ENCODE results near the gene MGAT5B. TPM values are rescaled to one million over a fixed set of nuclear protein-coding genes. Genes with fewer than 3 reads are reported as not detected.

MGAT5B gene
- total and polyA plus RNA-seq, 2 experiments from 2014 or later: 1.6 to 10.0 TPM

DNA sequence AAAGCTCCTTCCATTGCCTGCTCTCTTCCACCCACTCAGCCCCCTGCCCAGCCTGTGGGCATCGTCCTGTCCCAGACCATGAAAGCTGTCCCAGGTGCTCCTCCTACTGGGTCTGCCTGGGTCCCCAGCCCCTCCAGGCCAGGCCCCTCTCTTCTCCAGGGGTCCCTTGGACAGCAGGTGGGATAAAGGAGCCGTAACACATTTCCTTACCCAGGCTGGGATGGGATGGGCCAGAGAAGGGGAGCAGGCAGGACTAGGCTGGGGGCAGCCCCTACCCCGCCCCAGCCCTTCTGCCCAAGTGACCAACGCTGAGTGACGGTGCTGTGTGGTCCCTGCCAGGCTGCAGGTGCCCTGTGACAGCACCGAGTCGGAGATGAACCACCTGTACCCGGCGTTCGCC is 80.1 kb downstream of the MGAT5B start:
- no peaks in the 10 kb centered on the region for H3K36me3 ChIP-seq (ENCODE audit: insufficient read depth)
- no peaks in the 10 kb centered on the region for H3K9me3 Mint-ChIP-seq

More for the DNA sequence above, 80.1 kb downstream of the MGAT5B start:
- TF ChIP-seq, protein P1, sequence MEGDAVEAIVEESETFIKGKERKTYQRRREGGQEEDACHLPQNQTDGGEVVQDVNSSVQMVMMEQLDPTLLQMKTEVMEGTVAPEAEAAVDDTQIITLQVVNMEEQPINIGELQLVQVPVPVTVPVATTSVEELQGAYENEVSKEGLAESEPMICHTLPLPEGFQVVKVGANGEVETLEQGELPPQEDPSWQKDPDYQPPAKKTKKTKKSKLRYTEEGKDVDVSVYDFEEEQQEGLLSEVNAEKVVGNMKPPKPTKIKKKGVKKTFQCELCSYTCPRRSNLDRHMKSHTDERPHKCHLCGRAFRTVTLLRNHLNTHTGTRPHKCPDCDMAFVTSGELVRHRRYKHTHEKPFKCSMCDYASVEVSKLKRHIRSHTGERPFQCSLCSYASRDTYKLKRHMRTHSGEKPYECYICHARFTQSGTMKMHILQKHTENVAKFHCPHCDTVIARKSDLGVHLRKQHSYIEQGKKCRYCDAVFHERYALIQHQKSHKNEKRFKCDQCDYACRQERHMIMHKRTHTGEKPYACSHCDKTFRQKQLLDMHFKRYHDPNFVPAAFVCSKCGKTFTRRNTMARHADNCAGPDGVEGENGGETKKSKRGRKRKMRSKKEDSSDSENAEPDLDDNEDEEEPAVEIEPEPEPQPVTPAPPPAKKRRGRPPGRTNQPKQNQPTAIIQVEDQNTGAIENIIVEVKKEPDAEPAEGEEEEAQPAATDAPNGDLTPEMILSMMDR (conservative IDR thresholded peaks at IDR 0.05; ENCODE audit: low read depth in 2 of 2): no peak
- TF ChIP-seq NANOG (IDR thresholded peaks at IDR 0.05; ENCODE audit: borderline replicate concordance) (no peak), CREB1 (CRISPR knock-in tag; IDR thresholded peaks at IDR 0.05; ENCODE audit: low read depth) (no peak), ZNF331 (CRISPR knock-in tag; IDR thresholded peaks at IDR 0.05; ENCODE audit: low read depth) (no peak), STAT1 (IDR thresholded peaks at IDR 0.05; ENCODE audit: unreplicated experiment) (no peak), ZNF114 (CRISPR knock-in tag; IDR thresholded peaks at IDR 0.05) (no peak), EZH2phosphoT487 (IDR thresholded peaks at IDR 0.05; ENCODE audit: unreplicated experiment) (no peak)
- TF ChIP-seq, protein P2, sequence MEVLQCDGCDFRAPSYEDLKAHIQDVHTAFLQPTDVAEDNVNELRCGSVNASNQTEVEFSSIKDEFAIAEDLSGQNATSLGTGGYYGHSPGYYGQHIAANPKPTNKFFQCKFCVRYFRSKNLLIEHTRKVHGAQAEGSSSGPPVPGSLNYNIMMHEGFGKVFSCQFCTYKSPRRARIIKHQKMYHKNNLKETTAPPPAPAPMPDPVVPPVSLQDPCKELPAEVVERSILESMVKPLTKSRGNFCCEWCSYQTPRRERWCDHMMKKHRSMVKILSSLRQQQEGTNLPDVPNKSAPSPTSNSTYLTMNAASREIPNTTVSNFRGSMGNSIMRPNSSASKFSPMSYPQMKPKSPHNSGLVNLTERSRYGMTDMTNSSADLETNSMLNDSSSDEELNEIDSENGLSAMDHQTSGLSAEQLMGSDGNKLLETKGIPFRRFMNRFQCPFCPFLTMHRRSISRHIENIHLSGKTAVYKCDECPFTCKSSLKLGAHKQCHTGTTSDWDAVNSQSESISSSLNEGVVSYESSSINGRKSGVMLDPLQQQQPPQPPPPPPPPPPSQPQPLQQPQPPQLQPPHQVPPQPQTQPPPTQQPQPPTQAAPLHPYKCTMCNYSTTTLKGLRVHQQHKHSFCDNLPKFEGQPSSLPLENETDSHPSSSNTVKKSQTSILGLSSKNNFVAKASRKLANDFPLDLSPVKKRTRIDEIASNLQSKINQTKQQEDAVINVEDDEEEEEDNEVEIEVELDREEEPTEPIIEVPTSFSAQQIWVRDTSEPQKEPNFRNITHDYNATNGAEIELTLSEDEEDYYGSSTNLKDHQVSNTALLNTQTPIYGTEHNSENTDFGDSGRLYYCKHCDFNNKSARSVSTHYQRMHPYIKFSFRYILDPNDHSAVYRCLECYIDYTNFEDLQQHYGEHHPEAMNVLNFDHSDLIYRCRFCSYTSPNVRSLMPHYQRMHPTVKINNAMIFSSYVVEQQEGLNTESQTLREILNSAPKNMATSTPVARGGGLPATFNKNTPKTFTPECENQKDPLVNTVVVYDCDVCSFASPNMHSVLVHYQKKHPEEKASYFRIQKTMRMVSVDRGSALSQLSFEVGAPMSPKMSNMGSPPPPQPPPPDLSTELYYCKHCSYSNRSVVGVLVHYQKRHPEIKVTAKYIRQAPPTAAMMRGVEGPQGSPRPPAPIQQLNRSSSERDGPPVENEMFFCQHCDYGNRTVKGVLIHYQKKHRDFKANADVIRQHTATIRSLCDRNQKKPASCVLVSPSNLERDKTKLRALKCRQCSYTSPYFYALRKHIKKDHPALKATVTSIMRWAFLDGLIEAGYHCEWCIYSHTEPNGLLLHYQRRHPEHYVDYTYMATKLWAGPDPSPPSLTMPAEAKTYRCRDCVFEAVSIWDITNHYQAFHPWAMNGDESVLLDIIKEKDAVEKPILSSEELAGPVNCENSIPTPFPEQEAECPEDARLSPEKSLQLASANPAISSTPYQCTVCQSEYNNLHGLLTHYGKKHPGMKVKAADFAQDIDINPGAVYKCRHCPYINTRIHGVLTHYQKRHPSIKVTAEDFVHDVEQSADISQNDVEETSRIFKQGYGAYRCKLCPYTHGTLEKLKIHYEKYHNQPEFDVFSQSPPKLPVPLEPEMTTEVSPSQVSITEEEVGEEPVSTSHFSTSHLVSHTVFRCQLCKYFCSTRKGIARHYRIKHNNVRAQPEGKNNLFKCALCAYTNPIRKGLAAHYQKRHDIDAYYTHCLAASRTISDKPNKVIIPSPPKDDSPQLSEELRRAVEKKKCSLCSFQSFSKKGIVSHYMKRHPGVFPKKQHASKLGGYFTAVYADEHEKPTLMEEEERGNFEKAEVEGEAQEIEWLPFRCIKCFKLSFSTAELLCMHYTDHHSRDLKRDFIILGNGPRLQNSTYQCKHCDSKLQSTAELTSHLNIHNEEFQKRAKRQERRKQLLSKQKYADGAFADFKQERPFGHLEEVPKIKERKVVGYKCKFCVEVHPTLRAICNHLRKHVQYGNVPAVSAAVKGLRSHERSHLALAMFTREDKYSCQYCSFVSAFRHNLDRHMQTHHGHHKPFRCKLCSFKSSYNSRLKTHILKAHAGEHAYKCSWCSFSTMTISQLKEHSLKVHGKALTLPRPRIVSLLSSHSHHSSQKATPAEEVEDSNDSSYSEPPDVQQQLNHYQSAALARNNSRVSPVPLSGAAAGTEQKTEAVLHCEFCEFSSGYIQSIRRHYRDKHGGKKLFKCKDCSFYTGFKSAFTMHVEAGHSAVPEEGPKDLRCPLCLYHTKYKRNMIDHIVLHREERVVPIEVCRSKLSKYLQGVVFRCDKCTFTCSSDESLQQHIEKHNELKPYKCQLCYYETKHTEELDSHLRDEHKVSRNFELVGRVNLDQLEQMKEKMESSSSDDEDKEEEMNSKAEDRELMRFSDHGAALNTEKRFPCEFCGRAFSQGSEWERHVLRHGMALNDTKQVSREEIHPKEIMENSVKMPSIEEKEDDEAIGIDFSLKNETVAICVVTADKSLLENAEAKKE (CRISPR knock-in tag; IDR thresholded peaks at IDR 0.05): no peak
- TF ChIP-seq, protein P3, sequence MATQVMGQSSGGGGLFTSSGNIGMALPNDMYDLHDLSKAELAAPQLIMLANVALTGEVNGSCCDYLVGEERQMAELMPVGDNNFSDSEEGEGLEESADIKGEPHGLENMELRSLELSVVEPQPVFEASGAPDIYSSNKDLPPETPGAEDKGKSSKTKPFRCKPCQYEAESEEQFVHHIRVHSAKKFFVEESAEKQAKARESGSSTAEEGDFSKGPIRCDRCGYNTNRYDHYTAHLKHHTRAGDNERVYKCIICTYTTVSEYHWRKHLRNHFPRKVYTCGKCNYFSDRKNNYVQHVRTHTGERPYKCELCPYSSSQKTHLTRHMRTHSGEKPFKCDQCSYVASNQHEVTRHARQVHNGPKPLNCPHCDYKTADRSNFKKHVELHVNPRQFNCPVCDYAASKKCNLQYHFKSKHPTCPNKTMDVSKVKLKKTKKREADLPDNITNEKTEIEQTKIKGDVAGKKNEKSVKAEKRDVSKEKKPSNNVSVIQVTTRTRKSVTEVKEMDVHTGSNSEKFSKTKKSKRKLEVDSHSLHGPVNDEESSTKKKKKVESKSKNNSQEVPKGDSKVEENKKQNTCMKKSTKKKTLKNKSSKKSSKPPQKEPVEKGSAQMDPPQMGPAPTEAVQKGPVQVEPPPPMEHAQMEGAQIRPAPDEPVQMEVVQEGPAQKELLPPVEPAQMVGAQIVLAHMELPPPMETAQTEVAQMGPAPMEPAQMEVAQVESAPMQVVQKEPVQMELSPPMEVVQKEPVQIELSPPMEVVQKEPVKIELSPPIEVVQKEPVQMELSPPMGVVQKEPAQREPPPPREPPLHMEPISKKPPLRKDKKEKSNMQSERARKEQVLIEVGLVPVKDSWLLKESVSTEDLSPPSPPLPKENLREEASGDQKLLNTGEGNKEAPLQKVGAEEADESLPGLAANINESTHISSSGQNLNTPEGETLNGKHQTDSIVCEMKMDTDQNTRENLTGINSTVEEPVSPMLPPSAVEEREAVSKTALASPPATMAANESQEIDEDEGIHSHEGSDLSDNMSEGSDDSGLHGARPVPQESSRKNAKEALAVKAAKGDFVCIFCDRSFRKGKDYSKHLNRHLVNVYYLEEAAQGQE (IDR thresholded peaks at IDR 0.05; ENCODE audit: unreplicated experiment): no peak
- DNase-seq (ENCODE audit: low spot score) (no peak), ATAC-seq (no peak)
- H3K27me3 Mint-ChIP-seq (ENCODE audit: insufficient read depth, low read depth, poor library complexity): peaks cover 2% of the 10 kb centered on the region
- H3K4me2 ChIP-seq: no peak overlapping the region
- no peak overlapping the region for H3K27ac Mint-ChIP-seq
- H3K27ac ChIP-seq (ENCODE audit: low read depth): no peak overlapping the region
- no peaks in the 10 kb centered on the region for H4K20me1 ChIP-seq (replicated peaks; ENCODE audit: insufficient read depth)
- H3K79me2 ChIP-seq (replicated peaks; ENCODE audit: insufficient read depth): no peaks in the 10 kb centered on the region
- H3K4me1 Mint-ChIP-seq: peaks cover 13% of the 10 kb centered on the region; the same call in 2 of the 3 replicates
- no peak overlapping the region for H3K4me3 ChIP-seq
- H3K9me2 ChIP-seq (ENCODE audit: insufficient read depth): no peaks in the 10 kb centered on the region
- H3K27me3 ChIP-seq (ENCODE audit: insufficient read depth): no peaks in the 10 kb centered on the region
- no peak overlapping the region for H3K4me3 Mint-ChIP-seq
- no peak overlapping the region for H2AFZ ChIP-seq
- no peaks in the 10 kb centered on the region for H3F3A ChIP-seq (replicated peaks; ENCODE audit: low read depth)
- H3K36me3 Mint-ChIP-seq (ENCODE audit: low read depth): no peaks in the 10 kb centered on the region
- peaks cover under 1% of the 10 kb centered on the region; the same call in 1 of the 2 replicates for H3K4me1 ChIP-seq (ENCODE audit: insufficient read depth)
